ENCODE measurements around the gene LRRC4.

LRRC4 gene, protein sequence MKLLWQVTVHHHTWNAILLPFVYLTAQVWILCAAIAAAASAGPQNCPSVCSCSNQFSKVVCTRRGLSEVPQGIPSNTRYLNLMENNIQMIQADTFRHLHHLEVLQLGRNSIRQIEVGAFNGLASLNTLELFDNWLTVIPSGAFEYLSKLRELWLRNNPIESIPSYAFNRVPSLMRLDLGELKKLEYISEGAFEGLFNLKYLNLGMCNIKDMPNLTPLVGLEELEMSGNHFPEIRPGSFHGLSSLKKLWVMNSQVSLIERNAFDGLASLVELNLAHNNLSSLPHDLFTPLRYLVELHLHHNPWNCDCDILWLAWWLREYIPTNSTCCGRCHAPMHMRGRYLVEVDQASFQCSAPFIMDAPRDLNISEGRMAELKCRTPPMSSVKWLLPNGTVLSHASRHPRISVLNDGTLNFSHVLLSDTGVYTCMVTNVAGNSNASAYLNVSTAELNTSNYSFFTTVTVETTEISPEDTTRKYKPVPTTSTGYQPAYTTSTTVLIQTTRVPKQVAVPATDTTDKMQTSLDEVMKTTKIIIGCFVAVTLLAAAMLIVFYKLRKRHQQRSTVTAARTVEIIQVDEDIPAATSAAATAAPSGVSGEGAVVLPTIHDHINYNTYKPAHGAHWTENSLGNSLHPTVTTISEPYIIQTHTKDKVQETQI

GRCh38 chr7:128030654-128031611 is at the start of gene LRRC4:
Gene LRRC4, minus strand, starts transcription at chr7:128031437. Its CDS starts 797 bp downstream, at chr7:128030640.
- Mint-ChIP-seq H3K27me3 (ENCODE audit: low read depth) (peaks cover 37% of the 10 kb centered on the region), H3K27ac (no peak within 1 kb of the TSS), H3K9me3 (no peaks in the 10 kb centered on the region), H3K4me1 (ENCODE audit: low read depth) (peaks cover 4% of the 10 kb centered on the region), H3K4me3 (peak within 1 kb of the TSS; percentile 84), H3K36me3 (ENCODE audit: low read depth) (peaks cover 13% of the 10 kb centered on the region)

DNA sequence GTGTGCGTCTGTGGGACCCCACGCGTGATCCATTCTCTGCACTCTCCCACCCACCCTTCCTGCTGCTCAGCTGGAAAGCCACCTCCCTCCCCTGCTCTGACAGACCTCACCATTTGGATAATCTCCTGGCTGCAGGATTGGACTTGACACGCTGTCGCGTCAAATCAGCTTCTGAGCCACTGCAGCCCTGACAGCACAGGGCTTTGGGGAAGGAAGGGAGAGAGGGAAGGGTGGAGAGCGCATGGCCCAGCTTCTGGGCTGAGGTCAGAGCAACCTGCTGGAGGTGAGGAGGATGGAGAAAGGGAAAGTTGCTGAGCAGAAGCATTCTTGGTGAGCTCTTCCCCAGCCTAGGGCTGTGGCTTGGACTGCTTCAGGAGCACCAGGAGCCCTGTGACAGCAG is 48.9 kb upstream of the LRRC4 start:
- H3K36me3 Mint-ChIP-seq (ENCODE audit: low read depth): no peaks in the 10 kb centered on the region
- H3K9me3 Mint-ChIP-seq: no peaks in the 10 kb centered on the region
- H3K27me3 Mint-ChIP-seq (ENCODE audit: low read depth): no peaks in the 10 kb centered on the region
- H3K4me1 Mint-ChIP-seq (ENCODE audit: low read depth): no peaks in the 10 kb centered on the region
- H3K27ac Mint-ChIP-seq: no peak overlapping the region
- no peak overlapping the region for H3K4me3 Mint-ChIP-seq

- H3K4me3 Mint-ChIP-seq: no peak overlapping the region
- no peaks in the 10 kb centered on the region for H3K9me3 Mint-ChIP-seq
- H3K27me3 Mint-ChIP-seq (ENCODE audit: low read depth): no peaks in the 10 kb centered on the region
- H3K27ac Mint-ChIP-seq: no peak overlapping the region
- H3K36me3 Mint-ChIP-seq (ENCODE audit: low read depth): no peaks in the 10 kb centered on the region
- H3K4me1 Mint-ChIP-seq (ENCODE audit: low read depth): no peaks in the 10 kb centered on the region
Observed at GRCh38 chr7:128078309-128078708, 47.1 kb upstream of the LRRC4 start.

GRCh38 chr7:128076796-128077271 is 45.6 kb upstream of the LRRC4 start:
- no peaks in the 10 kb centered on the region for H3K36me3 Mint-ChIP-seq (ENCODE audit: low read depth)

GRCh38 chr7:128076196-128076795 is 45.1 kb upstream of the LRRC4 start:
- H3K36me3 Mint-ChIP-seq (ENCODE audit: low read depth): no peaks in the 10 kb centered on the region
- no peaks in the 10 kb centered on the region for H3K27me3 Mint-ChIP-seq (ENCODE audit: low read depth)
- no peaks in the 10 kb centered on the region for H3K9me3 Mint-ChIP-seq
- no peak overlapping the region for H3K27ac Mint-ChIP-seq
- H3K4me3 Mint-ChIP-seq: no peak overlapping the region
- peaks cover 2% of the 10 kb centered on the region for H3K4me1 Mint-ChIP-seq (ENCODE audit: low read depth)

More at GRCh38 chr7:128076796-128077271, 45.6 kb upstream of the LRRC4 start:
- H3K27me3 Mint-ChIP-seq (ENCODE audit: low read depth): no peaks in the 10 kb centered on the region
- H3K4me3 Mint-ChIP-seq: no peak overlapping the region
- no peaks in the 10 kb centered on the region for H3K9me3 Mint-ChIP-seq
- no peak overlapping the region for H3K27ac Mint-ChIP-seq
- H3K4me1 Mint-ChIP-seq (ENCODE audit: low read depth): no peaks in the 10 kb centered on the region

DNA sequence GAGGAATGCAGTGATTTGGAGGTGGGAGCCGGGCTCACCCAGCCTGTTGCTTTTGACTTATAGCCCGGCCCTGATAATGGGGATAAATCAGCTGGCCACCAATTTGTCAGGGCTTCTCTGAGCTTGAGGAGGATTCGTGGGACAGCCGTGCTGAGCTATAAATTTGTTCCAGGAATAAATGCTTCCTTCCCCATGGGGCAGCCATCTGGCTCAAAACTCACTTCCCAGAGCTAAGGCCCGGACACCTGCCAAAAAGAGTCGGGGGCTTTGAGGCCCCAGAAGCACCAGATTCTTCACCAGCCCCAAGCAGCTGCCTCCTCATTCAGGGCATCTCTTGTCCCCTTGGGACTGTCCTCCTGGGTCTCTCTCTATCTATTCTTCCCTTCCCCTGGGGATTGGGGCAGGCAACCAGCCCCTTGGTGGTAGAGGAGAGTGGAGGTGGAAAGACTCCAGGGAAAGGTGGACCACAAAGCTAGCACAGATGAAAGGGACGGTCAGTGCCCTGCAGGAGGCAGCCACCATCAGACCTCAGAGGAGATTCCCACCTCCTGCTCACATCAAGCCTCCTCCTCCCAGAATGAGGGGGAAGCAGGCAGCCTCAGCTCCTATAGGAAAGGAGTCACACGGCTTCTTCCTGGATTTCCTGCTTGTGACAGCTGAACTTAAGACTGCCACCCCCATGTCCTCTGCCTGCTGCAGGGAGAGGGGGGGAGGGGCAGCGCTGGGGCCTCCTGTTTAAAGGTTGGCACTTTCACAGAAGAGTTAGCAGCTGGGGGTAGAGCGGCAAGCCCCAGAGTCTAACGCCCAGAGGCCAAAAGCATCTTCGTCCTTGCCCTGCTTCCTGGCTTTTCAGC is 44.2 kb upstream of the LRRC4 start:
- Mint-ChIP-seq H3K4me1 (ENCODE audit: low read depth) (peaks cover 7% of the 10 kb centered on the region), H3K27ac (no peak overlapping the region), H3K9me3 (no peaks in the 10 kb centered on the region), H3K4me3 (no peak overlapping the region), H3K27me3 (ENCODE audit: low read depth) (no peaks in the 10 kb centered on the region), H3K36me3 (ENCODE audit: low read depth) (no peaks in the 10 kb centered on the region)

DNA sequence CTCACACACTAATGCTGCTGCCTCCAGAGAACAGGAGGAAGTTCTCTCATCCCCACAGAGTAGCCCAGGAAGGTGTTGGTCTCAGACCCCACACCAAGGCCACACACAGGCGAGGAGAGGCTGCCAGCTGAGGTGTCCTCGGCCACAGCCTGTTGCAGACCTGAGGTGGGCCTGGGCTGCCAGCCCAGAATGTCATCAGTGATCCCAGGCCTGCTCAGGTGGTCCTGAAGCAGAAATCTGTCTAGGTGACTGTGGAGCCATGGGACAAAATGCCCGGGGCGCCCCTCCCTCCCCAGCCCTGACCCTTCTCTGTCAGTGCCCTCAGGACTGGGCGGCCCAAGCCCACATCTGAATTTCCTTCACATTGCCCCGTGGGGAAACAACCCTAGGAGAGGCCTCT is 43.5 kb upstream of the LRRC4 start:
- peaks cover 7% of the 10 kb centered on the region for H3K4me1 Mint-ChIP-seq (ENCODE audit: low read depth)
- no peaks in the 10 kb centered on the region for H3K36me3 Mint-ChIP-seq (ENCODE audit: low read depth)
- H3K27me3 Mint-ChIP-seq (ENCODE audit: low read depth): no peaks in the 10 kb centered on the region
- H3K9me3 Mint-ChIP-seq: no peaks in the 10 kb centered on the region
- H3K27ac Mint-ChIP-seq: no peak overlapping the region
- H3K4me3 Mint-ChIP-seq: no peak overlapping the region

DNA sequence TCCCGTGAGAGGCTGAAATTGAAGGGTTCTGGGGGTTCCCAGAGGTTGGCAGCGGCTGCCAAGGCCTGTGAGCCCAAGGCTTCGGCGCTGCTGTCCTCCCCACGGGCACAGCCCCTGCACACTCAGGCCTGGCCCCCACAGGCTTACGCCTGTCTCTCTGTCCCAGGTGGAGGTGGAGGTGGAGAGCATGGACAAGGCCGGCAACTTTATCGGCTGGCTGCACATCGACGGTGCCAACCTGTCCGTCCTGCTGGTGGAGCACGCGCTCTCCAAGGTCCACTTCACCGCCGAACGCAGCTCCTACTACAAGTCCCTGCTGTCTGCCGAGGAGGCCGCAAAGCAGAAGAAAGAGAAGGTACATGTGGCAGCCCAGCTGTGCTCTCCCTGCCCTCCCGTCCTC is 43.1 kb upstream of the LRRC4 start:
- Mint-ChIP-seq H3K36me3 (ENCODE audit: low read depth) (no peaks in the 10 kb centered on the region), H3K9me3 (no peaks in the 10 kb centered on the region), H3K4me3 (no peak overlapping the region), H3K27ac (no peak overlapping the region), H3K27me3 (ENCODE audit: low read depth) (no peaks in the 10 kb centered on the region), H3K4me1 (ENCODE audit: low read depth) (peaks cover 7% of the 10 kb centered on the region)

DNA sequence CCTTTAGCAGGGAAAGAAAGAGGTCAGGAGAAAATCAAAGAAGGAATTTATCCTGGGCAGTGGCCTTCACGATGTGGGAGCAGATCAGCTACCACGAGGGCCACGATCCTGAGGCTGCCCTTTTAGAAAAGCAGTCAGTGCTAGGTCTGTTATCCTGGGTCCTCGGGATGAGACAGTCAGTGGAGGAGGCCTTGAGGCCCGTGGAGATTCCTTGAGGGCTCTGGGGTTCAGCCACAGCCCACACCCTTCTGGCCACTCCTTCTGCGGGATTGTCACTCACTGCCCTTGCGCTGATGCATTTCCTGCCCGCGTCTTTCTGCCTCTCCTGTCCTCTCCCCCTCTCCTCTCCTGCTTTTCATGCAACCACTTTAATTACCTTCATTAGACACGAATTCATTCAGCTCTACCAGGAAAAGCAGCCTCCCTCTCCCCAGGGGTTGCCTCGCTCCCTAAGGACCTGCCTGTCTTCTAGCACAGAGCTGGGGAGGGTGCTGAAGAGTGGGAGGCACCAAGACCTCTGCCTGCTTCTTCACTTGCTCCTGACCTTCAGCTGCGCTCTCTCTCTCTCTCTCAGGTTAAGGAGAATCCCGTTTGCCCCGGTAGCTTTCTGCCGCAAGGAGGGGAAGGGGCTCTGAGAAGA is 42.6 kb upstream of the LRRC4 start:
- H3K27ac Mint-ChIP-seq: no peak overlapping the region
- no peaks in the 10 kb centered on the region for H3K36me3 Mint-ChIP-seq (ENCODE audit: low read depth)
- no peaks in the 10 kb centered on the region for H3K27me3 Mint-ChIP-seq (ENCODE audit: low read depth)
- H3K4me1 Mint-ChIP-seq (ENCODE audit: low read depth): peaks cover 7% of the 10 kb centered on the region
- no peaks in the 10 kb centered on the region for H3K9me3 Mint-ChIP-seq
- no peak overlapping the region for H3K4me3 Mint-ChIP-seq

DNA sequence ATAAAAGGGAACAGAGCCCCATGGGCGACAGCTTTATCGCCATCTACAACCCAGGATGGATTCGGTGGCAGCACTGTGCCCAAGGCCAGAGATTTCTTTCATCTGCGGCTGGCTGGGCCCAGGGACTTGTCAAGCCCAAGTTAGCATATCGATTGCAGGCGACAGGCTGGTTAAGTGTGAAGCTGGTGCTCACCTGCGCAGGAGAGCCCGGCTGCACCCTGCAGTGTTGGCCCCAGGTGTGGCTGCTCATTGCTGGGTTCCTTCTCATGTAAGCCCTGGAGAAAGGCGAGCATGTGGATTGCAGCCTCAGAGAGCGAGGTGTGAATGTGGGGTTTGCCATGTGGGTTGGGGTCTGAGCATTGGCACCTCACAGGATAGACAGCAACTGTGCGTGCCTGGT is 40.6 kb upstream of the LRRC4 start:
- H3K4me3 Mint-ChIP-seq: no peak overlapping the region
- H3K36me3 Mint-ChIP-seq (ENCODE audit: low read depth): no peaks in the 10 kb centered on the region
- no peaks in the 10 kb centered on the region for H3K27me3 Mint-ChIP-seq (ENCODE audit: low read depth)
- H3K9me3 Mint-ChIP-seq: no peaks in the 10 kb centered on the region
- peaks cover 8% of the 10 kb centered on the region for H3K4me1 Mint-ChIP-seq (ENCODE audit: low read depth)
- H3K27ac Mint-ChIP-seq: no peak overlapping the region

DNA sequence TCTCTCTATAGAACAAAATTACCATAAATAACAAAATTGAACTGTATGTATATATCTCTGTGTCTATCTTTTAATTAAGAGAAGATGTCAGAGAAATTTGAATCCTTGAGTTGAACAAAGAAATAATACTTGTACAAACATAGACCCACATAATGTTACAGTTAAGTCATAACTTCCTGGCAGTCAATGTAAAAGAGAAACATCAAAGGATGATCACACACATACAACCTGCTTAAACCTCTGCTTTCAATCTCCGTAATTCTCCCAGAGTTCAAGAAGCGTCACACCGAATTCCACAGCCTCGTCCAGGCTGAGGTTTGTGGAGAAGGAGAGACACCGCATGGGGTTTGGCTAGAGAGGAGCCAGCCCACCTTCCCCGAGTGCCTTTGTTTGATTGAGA is 40.1 kb upstream of the LRRC4 start:
- Mint-ChIP-seq H3K27ac (peak overlapping the region; percentile 5), H3K36me3 (ENCODE audit: low read depth) (no peaks in the 10 kb centered on the region), H3K4me1 (ENCODE audit: low read depth) (peaks cover 8% of the 10 kb centered on the region), H3K9me3 (no peaks in the 10 kb centered on the region), H3K27me3 (ENCODE audit: low read depth) (no peaks in the 10 kb centered on the region), H3K4me3 (no peak overlapping the region)

GRCh38 chr7:128069373-128070364 is 38.4 kb upstream of the LRRC4 start:
- Mint-ChIP-seq H3K9me3 (no peaks in the 10 kb centered on the region), H3K4me3 (no peak overlapping the region), H3K27ac (no peak overlapping the region), H3K36me3 (ENCODE audit: low read depth) (no peaks in the 10 kb centered on the region), H3K27me3 (ENCODE audit: low read depth) (no peaks in the 10 kb centered on the region), H3K4me1 (ENCODE audit: low read depth) (peaks cover 11% of the 10 kb centered on the region)
